AG08396 (cell line): Measurements from ENCODE around the gene BIK.
"Not testable (repeated sequence)": the region's sequence is repeated elsewhere in the genome, so short reads cannot be mapped to it uniquely, and the experiment has no call there.

ENCODE experiments used
- DNase-seq: peaks from one replicate; pipeline ENCODE4 v3.0.0; 2012; ENCODE audit warnings: low spot score, mixed read lengths

Gene BIK

DNA sequence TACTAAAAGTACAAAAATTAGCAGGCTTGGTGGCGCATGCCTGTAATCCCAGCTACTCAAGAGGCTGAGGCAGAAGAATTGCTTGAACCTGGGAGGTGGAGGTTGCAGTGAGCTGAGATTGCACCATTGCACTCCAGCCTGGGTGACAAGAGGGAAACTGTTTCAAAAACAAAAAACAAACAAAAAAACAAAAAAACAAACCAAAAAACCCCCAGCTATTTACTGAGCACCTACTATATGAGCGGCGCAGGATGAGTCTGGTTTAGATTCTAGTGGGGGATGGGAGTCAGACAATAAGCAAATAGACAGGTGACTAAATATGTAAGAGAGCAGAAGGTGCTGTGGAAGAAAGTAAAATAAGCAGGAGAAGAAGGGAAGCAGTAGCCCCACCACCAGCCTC is 5.6 kb upstream of the BIK start:
- DNase-seq, result not testable (repeated sequence)

GRCh38 chr22:43106302-43106701 is 4.2 kb upstream of the BIK start:
- no peak for DNase-seq

GRCh38 chr22:43109511-43109910 is 1.0 kb upstream of the BIK start:
- no peak for DNase-seq

GRCh38 chr22:43109921-43110443 is 568 bp upstream of the BIK start:
- no peak for DNase-seq

GRCh38 chr22:43110927-43111623 is 525 bp downstream of the BIK start:
- DNase-seq, result no peak

DNA sequence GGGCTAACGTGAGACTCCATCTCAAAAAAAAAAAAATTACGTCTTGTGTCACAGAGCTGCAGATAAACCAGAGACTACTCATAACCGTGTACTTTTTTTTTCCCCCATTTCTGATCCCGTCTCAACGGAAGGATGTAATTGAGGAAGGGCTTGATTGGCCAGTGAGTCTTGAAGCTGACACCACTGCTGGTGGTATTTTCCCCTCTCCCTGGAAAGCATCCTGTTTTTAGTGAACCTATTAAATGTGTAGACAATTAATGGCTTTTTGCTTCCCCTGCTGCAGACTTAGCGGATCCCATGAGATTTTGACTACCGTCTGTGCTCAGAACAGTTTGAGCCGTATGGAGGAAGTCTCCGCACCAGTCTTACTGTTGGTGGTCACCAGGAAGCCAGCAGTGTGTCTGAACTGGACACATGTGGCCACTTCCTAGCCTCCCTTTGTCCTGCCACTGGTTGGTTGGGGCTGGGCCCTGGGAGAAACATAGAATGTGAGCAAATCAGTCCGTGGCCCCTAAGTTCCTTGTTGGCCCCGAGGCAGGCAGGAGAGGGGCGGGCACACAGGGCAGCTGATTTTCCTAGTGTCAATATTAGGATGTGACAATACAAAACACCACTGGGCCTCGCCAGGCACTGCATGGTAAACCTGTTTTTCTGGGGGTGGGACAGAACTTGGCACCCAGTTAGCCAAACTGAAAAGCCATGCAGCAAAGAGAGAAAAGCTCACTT is 3.1 kb downstream of the BIK start:
- no peak for DNase-seq

DNA sequence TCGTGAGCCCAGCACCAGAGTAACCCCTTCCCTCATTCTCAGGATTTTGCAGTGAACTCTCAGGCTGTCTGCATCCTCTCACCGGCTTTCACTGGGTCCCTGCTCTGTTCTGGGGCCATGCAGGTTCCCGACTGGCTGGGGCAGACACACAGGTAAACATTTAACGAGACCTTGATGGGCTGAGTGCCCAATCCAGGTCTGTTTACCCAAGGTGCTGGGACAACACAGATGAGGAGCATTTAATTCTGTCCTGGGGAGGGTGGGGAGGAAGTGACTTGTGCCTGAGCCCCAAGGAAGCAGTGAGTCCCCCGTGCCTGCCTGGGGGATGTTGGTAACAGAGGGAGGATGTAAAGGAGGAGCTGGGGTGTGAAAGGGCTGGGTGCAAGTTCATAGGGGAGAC is 4.4 kb downstream of the BIK start:
- DNase-seq, result no peak

DNA sequence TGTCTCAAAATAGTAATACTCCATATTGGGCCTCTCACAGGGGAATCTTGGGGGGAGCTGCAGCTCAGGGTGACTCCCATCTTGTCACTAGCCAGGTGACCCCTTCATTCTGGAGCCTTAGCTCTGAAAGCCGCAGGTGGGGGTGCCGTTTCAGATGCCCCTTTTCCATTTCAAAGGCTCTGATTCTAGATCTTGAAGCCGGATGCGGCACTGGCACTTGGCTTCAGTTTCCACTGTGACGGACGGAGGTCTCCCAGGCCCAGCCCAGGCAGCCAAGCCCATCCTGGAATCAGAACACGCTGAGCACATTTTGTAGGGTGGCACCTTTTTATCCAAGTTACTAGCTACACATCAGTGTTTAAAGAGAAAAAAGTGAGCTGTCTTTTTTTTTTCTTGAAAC is 6.4 kb downstream of the BIK start:
- DNase-seq, result no peak

DNA sequence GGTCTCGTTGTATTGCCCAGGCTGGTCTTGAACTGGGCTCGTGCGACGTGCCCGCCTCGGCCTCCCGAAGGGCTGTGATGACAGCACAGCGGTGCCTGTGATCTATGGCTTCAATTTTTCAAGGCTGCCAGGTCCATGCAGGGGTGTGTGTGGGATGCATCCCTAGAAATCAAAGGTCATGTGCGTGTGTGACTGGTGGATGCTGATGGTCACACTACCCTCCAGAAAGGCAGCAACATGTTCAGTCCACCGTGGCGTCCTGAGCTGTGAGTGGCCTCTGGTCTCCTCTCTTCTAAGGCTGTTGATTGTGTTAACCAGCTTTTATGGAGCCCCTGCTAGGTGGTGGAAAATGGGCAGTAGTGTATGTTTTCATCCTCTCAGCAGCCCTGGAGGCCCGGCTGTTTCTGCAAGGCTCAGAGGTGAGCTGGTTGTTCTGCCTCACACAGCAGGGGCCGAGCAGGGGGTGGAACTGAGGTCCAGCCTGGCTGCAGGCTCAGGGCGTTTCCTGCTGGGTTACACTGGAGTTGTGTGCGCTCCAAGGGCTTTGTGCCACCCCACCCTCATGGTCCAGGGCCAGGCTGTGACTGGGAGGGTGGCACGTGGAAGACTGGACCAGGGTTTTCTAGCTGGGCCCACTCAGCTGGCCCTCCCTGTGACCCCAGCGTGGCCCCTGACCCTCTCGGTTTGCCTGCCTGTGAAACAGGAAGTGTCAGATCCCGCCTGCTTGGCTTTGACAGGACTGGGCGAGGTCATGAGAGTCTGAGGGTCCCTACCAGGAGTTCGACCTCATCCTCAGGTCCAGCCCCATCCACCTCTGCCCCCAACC is 7.7 kb downstream of the BIK start:
- DNase-seq, result no peak

GRCh38 chr22:43118953-43119458 is 8.5 kb downstream of the BIK start:
- no peak for DNase-seq

GRCh38 chr22:43126501-43127165 is 16.1 kb downstream of the BIK start:
- DNase-seq, result peak; percentile 92

GRCh38 chr22:43127166-43127908 is 16.8 kb downstream of the BIK start:
- no peak for DNase-seq

DNA sequence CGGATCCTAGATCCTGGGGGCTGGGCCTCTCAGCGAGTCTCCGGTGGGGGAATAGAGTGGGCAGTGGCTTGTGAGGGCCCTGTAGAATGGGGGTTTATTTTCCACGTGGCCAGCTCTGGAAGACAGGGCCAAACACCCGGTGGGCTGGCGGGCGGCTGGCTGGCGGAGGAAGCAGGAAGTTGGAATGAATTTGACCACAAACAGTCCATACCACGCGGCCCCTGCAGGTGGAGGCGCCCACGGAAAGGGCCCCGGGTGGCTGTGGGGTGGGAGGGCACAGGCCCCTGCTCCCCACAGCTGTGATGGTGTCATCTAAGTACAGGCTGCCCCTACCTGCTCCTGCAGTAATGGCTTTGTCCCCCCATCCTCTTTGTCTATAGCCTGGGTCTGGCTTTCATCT is 17.6 kb downstream of the BIK start:
- DNase-seq, result no peak

DNA sequence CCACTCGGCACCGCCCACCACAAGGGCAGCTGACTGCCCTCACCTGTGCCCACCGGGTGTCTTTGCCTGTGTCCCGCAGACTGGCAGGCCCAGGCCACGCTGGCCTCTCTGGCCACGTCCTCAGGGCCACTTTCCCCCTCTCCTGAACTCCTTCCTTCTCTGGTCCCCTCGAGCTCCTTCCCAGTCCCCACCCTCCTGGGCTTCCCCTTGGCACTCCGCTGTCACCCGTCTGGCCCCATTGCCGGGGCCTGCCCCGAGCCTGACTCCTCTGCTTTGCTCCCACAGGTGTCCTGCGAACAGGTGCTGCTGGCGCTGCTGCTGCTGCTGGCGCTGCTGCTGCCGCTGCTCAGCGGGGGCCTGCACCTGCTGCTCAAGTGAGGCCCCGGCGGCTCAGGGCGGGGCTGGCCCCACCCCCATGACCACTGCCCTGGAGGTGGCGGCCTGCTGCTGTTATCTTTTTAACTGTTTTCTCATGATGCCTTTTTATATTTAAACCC is 18.4 kb downstream of the BIK start:
- no peak for DNase-seq

GRCh38 chr22:43129426-43130425 is 19.2 kb downstream of the BIK start:
- no peak for DNase-seq

- no peak for DNase-seq
These were observed 21.4 kb downstream of the BIK start for GRCh38 chr22:43131773-43132501.

DNA sequence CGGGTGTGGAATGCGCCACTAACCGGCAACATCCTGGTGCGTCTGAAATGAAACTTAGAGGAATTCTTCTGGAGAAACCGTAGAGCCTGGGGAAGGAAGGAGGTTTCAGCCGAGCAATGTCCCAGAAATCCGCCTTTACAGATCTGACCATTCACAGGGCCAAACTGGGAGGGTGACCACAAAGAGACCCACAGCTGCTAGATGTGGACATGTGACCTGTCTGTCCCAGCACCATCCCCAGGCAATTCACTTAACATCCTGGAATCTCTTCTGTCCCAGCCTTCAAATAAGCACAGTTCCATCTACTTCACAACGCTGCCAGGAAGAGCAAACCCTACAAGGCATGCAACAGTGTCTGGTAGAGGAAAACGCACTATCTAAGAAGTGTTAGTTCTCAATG is 22.9 kb downstream of the BIK start:
- DNase-seq, result no peak

DNA sequence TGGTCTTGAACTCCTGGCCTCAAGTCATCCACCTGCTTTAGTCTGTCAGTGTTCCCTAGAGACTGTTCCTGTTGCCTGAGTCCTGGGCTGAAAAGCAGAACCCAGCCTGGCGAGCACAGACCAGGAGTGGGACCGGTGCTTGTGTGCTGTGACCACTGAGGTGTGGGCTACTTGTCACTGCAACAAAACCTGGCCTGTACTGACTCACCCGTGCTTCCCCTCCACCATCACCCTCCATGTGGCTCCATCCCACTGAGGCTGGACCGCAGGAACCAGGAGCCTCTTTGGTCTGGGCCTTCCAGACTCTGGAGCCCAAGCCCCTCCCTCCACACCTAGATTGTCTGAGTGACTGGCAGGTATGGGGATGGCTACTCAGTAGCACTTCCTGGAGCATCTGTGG is 24.0 kb downstream of the BIK start:
- no peak for DNase-seq

GRCh38 chr22:43135565-43135964 is 25.0 kb downstream of the BIK start:
- DNase-seq, result no peak
